ENCODE measurements around the gene MSI2.

MSI2 gene

DNA sequence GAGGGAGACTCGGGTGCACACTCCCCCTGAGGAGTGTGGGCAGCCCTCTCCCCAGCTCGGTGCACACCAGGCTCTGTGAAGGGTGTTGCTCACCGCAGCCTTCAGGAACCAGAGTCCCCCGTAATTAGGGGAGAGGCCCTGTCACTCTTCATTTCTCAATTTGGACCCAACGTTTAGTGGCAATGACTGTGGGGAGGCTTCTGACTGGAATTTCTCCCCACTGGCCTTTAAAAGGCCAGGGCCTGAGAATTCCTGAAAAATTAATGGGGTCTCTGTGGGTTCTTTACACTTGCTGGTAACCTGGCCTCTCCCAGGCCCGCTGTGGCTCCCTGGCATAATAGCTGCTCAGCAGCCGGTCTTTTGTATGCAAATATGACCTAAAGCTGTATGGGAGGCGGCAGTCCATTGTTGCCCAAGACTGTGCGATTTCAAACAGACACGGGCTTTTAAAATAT lies 209.7 kb downstream of the MSI2 start:
- CTCF ChIA-PET, result interaction anchor here (0.5 to 1.0 kb wide), 2 partner anchors 65 to 223 kb away, joined by 5 read pairs; no protein-coding TSS in a partner anchor
- H3K27ac ChIP-seq, result no peak overlapping the region
- TF ChIP-seq, protein P1, sequence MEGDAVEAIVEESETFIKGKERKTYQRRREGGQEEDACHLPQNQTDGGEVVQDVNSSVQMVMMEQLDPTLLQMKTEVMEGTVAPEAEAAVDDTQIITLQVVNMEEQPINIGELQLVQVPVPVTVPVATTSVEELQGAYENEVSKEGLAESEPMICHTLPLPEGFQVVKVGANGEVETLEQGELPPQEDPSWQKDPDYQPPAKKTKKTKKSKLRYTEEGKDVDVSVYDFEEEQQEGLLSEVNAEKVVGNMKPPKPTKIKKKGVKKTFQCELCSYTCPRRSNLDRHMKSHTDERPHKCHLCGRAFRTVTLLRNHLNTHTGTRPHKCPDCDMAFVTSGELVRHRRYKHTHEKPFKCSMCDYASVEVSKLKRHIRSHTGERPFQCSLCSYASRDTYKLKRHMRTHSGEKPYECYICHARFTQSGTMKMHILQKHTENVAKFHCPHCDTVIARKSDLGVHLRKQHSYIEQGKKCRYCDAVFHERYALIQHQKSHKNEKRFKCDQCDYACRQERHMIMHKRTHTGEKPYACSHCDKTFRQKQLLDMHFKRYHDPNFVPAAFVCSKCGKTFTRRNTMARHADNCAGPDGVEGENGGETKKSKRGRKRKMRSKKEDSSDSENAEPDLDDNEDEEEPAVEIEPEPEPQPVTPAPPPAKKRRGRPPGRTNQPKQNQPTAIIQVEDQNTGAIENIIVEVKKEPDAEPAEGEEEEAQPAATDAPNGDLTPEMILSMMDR (conservative IDR thresholded peaks at IDR 0.05; ENCODE audit: low read depth), result no peak
- POLR2A ChIA-PET (ENCODE audit: low non-redundant PET), result no interaction called here
- no peak for DNase-seq (ENCODE audit: low spot score)

DNA sequence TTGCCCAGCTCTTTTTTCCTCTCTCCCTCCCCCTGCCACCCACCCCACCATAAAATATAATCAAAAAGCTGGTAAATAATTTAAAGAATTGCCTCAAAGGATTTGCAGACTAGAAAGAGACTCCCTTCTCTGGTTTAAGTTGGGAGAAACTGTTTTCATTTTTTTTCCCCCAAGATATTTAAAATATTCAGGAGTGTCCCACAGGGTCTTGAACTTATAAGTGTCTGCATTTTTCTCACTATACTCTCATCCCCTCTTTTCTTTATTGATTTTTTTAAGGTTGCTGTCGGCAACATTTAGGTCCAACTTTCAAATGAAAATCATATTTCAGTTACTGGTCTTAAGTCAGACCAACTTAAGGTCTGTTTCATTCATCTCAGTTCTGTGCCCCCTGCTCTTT lies 210.2 kb downstream of the MSI2 start:
- no peak overlapping the region for H3K27ac ChIP-seq
- TF ChIP-seq, protein P1 (conservative IDR thresholded peaks at IDR 0.05; ENCODE audit: low read depth), result no peak
- no peak for DNase-seq (ENCODE audit: low spot score)
- POLR2A ChIA-PET (ENCODE audit: low non-redundant PET), result no interaction called here
- CTCF ChIA-PET, result interaction anchor here (0.5 to 1.0 kb wide), 2 partner anchors 66 to 224 kb away, joined by 5 read pairs; no protein-coding TSS in a partner anchor

DNA sequence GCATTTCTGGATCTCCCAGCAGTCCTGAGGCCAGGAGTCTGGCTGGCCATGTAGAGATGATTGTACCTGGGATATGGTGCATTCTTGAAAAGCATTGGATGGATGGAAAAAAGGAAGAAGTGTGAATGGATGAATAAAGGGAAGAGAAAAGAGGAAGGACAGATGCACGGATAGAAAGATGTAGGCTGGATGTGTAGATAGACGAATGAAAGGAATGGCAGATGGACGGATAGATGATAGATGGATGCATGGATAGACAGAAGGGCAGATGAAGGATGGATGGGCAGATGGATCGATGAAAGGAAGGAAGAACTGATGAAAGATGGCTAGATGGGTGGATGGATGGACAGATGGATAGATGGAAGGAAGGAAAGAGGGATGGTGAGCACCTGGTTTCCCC lies 210.9 kb downstream of the MSI2 start:
- H3K27ac ChIP-seq, result no peak overlapping the region
- POLR2A ChIA-PET (ENCODE audit: low non-redundant PET), result no interaction called here
- TF ChIP-seq, protein P1 (conservative IDR thresholded peaks at IDR 0.05; ENCODE audit: low read depth), result no peak
- DNase-seq (ENCODE audit: low spot score), result no peak
- CTCF ChIA-PET, result no interaction called here

DNA sequence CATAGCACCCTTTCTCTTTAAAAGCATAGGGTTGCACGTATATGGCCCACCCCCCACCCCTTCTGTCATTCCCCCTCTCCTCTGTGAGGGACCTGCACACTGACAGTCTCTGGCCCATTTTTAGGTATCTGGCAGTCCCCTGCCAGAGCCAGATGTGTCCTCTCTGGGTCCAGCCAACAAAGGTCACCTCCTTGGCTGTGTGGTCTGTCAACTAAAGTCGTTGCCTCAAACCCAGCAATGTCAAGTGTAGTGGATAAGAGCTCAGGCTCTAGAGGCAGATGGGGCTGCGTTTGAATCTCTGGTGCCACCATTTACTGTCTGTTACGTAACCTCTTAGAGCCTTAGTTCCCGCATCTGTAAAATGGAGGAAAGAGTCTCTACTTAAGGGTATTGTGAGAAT lies 211.5 kb downstream of the MSI2 start:
- TF ChIP-seq, protein P1 (conservative IDR thresholded peaks at IDR 0.05; ENCODE audit: low read depth), result no peak
- ChIA-PET CTCF (interaction anchor here (0.7 kb wide), 1 partner anchor 17 kb away, joined by 6 read pairs; no protein-coding TSS in a partner anchor), POLR2A (ENCODE audit: low non-redundant PET) (no interaction called here)
- no peak for DNase-seq (ENCODE audit: low spot score)
- H3K27ac ChIP-seq, result no peak overlapping the region

DNA sequence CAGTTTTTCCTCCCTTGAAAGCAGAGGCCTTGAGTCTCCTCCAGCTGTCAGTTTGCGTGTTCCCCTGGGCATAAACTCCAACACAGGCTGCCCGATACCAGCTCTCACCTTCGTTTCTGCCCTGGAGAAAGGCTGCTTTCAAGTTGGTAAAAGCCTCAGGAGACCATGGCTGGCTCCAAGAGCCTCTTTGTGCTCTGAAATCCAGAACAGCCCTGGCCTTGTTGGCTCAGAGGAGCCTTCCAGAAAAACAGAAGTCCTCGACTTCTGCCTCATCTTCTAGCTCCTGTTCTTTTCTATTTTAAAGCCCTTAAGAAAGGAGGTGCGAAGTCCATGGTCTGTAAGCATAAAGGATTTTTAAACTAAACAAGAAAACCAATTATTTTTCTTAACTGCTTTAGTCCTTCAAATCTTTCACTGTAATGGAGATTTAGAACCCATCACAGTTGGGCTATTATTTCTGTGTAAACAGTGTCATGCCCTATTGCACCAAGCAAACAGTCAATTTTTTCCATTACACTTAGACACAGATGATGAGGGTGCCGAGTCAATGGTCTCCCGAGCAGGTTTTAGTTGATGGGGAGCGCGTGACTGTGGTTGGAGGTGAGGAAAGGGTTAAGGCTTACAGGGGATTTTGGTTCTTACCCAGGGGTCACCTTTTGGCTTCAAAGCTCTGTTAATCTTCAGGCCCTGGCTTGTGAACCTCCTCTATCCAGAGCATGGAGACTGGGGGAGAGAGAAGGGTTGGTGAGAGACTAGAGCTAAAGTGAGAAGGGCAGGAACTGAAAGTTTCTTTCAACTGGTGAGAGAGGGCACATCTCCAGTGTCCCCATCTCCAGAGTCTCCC lies 212.8 kb downstream of the MSI2 start:
- TF ChIP-seq, protein P1 (conservative IDR thresholded peaks at IDR 0.05; ENCODE audit: low read depth), result no peak
- no peak overlapping the region for H3K27ac ChIP-seq
- CTCF ChIA-PET, result interaction anchor here (1.2 kb wide), 1 partner anchor 226 kb away, joined by 3 read pairs; no protein-coding TSS in a partner anchor
- no peak for DNase-seq (ENCODE audit: low spot score)
- POLR2A ChIA-PET (ENCODE audit: low non-redundant PET), result no interaction called here

DNA sequence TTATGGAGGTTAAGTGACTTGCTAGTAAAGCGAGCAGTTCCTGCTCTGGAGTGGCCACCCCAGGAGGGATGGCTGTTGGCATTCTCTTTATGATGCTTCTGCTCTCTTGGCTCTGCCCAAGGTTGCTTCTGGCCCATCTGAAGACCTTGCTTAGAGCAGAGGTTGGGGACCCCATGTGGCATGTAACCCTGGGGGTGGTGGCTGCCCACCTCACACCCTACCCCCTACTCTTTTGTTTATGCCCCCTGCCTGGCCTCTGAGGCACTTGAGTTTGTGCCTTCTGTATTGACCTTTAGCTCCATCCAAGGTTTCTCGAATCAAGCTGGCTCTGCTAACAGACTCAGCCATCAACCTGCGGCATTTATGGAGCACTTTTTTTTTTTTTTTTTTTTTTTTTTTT lies 214.6 kb downstream of the MSI2 start:
- TF ChIP-seq, protein P1 (conservative IDR thresholded peaks at IDR 0.05; ENCODE audit: low read depth), result no peak
- no peak for DNase-seq (ENCODE audit: low spot score)
- no peak overlapping the region for H3K27ac ChIP-seq
- POLR2A ChIA-PET (ENCODE audit: low non-redundant PET), result no interaction called here
- CTCF ChIA-PET, result interaction anchor here (0.8 kb wide), 1 partner anchor 228 kb away, joined by 13 read pairs; no protein-coding TSS in a partner anchor
